Kidney tubule cell (primary cell): Measurements from ENCODE around the gene DRD4.

Experiments used
- DNase-seq: peaks from one replicate; pipeline ENCODE4 v3.0.0-alpha.2; 2018; ENCODE audit warnings: low spot score

DRD4 gene

GRCh38 chr11:621838-622237 is 15.2 kb upstream of the DRD4 start:
- DNase-seq: no peak

- no peak for DNase-seq
Observed at GRCh38 chr11:623349-623869, 13.7 kb upstream of the DRD4 start.

GRCh38 chr11:623999-624704 is 12.9 kb upstream of the DRD4 start:
- peak; percentile 57 for DNase-seq

- DNase-seq: no peak
Observed at GRCh38 chr11:624705-625635, 12.1 kb upstream of the DRD4 start, which contains the start of gene CDHR5. Gene CDHR5 (minus strand): TSS chr11:624955. CDS start chr11:624902, 53 bp downstream.

- DNase-seq: no peak
Observed at GRCh38 chr11:625636-626268, 11.3 kb upstream of the DRD4 start.

- DNase-seq: no peak
Observed at GRCh38 chr11:626475-627307, 10.4 kb upstream of the DRD4 start, which contains the start of gene SCT. Gene SCT (minus strand): TSS chr11:627181. CDS start chr11:627143, 38 bp downstream.

GRCh38 chr11:627308-627576 is 9.8 kb upstream of the DRD4 start:
- no peak for DNase-seq

- DNase-seq: no peak
Observed at GRCh38 chr11:628056-628455, 9.0 kb upstream of the DRD4 start.

GRCh38 chr11:629237-629583 is 7.9 kb upstream of the DRD4 start:
- DNase-seq: no peak

- no peak for DNase-seq
Observed at GRCh38 chr11:630871-631270, 6.2 kb upstream of the DRD4 start.

GRCh38 chr11:635945-636510 is 1.0 kb upstream of the DRD4 start:
- DNase-seq: no peak

GRCh38 chr11:637333-637592 is 194 bp downstream of the DRD4 start:
- no peak for DNase-seq

- no peak for DNase-seq
Observed at GRCh38 chr11:637593-638521, 788 bp downstream of the DRD4 start.

GRCh38 chr11:638631-639331 is 1.7 kb downstream of the DRD4 start:
- DNase-seq: no peak

- DNase-seq: no peak
Observed at GRCh38 chr11:639332-639955, 2.4 kb downstream of the DRD4 start.

GRCh38 chr11:640021-640706 is 3.1 kb downstream of the DRD4 start:
- DNase-seq: no peak

- DNase-seq: no peak
Observed at GRCh38 chr11:641806-642370, 4.8 kb downstream of the DRD4 start.

GRCh38 chr11:643366-643765 is 6.3 kb downstream of the DRD4 start:
- no peak for DNase-seq
